ENCODE measurements around the gene NGF.

The NGF gene

GRCh38 chr1:115302390-115302961 lies 35.6 kb downstream of the NGF start:
- H3K4me3 ChIP-seq (ENCODE audit: low read depth, low read length) = no peak overlapping the region
- no peak for TF ChIP-seq CTCF (IDR thresholded peaks at IDR 0.05; ENCODE audit: control insufficient read depth, extremely low read depth, insufficient read depth)
- no peak for DNase-seq (ENCODE audit: low read depth)

GRCh38 chr1:115301438-115302020 lies 36.5 kb downstream of the NGF start:
- no peak overlapping the region for H3K4me3 ChIP-seq (ENCODE audit: low read depth, low read length)
- no peak for DNase-seq (ENCODE audit: low read depth)
- no peak for TF ChIP-seq CTCF (IDR thresholded peaks at IDR 0.05; ENCODE audit: control insufficient read depth, extremely low read depth, insufficient read depth)

GRCh38 chr1:115300087-115300876 lies 37.8 kb downstream of the NGF start:
- H3K4me3 ChIP-seq (ENCODE audit: low read depth, low read length) = no peak overlapping the region
- TF ChIP-seq CTCF (IDR thresholded peaks at IDR 0.05; ENCODE audit: control insufficient read depth, extremely low read depth, insufficient read depth) = no peak
- no peak for DNase-seq (ENCODE audit: low read depth)

GRCh38 chr1:115299266-115299665 lies 38.8 kb downstream of the NGF start:
- no peak overlapping the region for H3K4me3 ChIP-seq (ENCODE audit: low read depth, low read length)
- TF ChIP-seq CTCF (IDR thresholded peaks at IDR 0.05; ENCODE audit: control insufficient read depth, extremely low read depth, insufficient read depth) = no peak

GRCh38 chr1:115296981-115297380 lies 41.1 kb downstream of the NGF start:
- no peak for DNase-seq (ENCODE audit: low read depth)
- no peak for TF ChIP-seq CTCF (IDR thresholded peaks at IDR 0.05; ENCODE audit: control insufficient read depth, extremely low read depth, insufficient read depth)
- H3K4me3 ChIP-seq (ENCODE audit: low read depth, low read length) = no peak overlapping the region

More at GRCh38 chr1:115299266-115299665, 38.8 kb downstream of the NGF start:
- DNase-seq (ENCODE audit: low read depth) = no peak

GRCh38 chr1:115295904-115296696 lies 41.9 kb downstream of the NGF start:
- DNase-seq (ENCODE audit: low read depth) = no peak
- no peak for TF ChIP-seq CTCF (IDR thresholded peaks at IDR 0.05; ENCODE audit: control insufficient read depth, extremely low read depth, insufficient read depth)
- no peak overlapping the region for H3K4me3 ChIP-seq (ENCODE audit: low read depth, low read length)
